HG03469 (cell line): ENCODE results near the gene COL27A1.
"Not testable (repeated sequence)": the region's sequence is repeated elsewhere in the genome, so short reads cannot be mapped to it uniquely, and the experiment has no call there.

Source experiments
- ATAC-seq: cut with Tn5 transposase; IDR thresholded peaks from one replicate; pipeline ENCODE4 v1.9.1; 2021; ENCODE audit warnings: mild to moderate bottlenecking, moderate library complexity, moderate number of reproducible peaks; ENCODE audit not compliant: unreplicated experiment

The COL27A1 gene

DNA sequence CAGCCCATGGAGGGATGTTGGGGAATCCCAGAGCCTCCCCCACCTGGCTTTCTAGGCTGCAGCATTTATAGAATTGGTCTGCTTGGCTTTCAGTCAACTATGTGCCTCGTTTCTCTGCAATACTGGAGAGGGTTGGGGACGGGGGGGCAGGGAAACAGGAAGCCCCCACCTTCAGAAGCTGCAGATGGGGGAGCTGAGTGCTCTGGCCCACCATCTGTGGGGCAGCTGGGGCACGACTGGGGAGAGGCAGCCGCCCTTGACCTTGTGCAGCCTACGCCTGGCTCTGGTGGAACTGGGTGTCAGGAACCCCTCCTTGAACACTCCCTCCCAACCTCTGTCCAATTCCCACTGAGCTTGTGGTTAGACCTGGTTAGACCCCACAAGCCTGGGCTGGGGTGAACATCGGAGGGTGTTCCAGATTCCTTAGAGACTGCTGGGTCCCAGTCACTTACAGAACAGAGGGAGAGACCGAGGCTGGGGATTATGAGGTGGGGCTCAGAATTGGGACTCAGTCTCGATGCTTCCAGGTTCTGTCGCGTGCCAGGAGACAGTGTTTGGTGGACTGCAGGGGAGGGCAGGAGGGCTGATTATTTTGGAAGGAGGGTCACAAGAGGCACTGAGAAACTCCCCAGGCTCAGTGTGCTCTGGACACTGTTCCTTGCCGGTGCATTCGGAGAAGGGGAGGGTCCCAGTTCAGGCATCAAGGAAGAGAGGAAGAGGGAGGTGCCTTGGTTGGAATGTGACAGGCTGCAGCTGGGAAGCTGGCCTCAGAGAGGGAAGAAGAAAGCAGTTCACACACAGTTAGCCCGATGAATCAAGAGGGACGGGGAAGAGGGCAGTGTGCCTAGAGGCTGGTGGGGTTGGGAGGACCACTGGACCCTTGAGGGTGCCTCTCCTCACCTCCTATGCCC, 25.6 kb downstream of the COL27A1 start:
- no peak for ATAC-seq

GRCh38 chr9:114181607-114182409, 26.5 kb downstream of the COL27A1 start:
- no peak for ATAC-seq

DNA sequence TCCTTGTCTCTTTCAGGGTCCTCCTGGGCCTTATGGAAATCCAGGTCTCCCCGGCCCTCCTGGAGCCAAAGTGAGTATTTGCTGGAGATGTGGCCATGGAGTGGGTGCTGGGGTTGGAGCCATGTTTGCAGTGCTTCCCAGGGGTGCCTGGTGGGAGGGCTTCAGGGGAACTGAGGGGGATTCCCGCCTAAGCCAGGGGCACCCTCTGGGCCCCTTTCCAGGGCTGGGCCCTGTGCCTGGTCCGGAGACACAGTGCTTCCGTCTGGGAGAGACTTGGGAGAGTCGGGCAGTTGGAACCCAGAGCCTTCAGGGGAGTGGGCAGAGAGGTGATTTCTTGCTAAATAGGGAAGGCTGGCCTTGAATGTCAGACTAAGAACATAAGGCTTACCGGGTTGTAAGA, 27.7 kb downstream of the COL27A1 start:
- ATAC-seq: no peak

GRCh38 chr9:114184071-114184470, 28.7 kb downstream of the COL27A1 start:
- no peak for ATAC-seq

DNA sequence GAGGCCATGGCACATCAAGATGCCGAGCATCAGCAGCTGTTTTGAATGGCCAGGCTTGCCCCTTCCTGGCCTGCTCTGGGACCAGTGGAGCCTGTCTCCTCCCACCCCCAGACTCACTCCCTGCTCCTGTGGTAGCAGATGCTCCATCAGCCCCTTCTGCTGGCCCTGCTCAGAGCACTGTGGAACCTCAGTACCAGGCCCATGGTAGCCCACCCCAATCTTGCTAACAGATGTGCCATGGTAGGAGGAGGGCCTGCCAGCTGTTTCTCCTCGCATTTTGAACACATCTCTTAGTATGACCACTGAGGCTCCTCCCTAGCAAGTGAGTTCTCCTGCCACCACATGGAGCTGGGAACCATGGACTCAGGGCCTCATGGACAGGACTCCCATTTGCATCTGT, 29.5 kb downstream of the COL27A1 start:
- no peak for ATAC-seq

GRCh38 chr9:114185570-114186490, 30.5 kb downstream of the COL27A1 start:
- ATAC-seq: no peak

DNA sequence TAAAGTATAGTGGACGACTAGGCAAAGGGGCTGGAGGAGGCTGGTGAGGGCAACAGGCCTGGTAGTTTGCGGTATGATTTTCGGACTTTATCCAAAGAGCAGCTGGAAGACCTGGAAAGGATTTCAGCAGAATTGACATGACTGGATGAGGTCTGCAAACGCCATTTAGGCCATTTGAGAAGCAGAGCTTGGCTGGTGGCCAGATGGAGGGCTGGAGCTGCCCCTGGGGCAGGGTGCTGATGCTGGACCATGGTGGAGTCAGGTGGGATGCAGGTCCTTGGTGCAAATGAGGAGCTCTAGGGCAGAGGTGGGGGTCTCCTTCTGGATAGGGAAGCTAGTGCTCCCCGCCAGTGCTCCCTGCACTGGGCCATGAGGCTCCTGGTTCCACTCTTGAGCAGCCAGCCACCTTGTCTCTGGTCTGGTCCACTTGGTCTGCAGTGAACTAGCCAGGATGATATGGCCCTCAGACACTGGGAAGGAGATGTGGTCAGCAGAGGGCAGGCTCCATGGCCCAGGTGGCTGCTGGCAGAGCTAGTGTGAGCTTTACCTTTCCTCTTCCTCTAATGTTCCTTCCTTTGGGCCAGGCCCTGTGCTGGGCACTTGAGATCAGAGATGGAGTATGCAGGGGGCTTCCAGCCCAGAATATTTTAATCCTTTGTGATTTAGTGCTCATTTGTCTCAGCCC, 31.4 kb downstream of the COL27A1 start:
- no peak for ATAC-seq

GRCh38 chr9:114187827-114188226, 32.5 kb downstream of the COL27A1 start:
- ATAC-seq: no peak

GRCh38 chr9:114189823-114190562, 34.7 kb downstream of the COL27A1 start:
- ATAC-seq: no peak

DNA sequence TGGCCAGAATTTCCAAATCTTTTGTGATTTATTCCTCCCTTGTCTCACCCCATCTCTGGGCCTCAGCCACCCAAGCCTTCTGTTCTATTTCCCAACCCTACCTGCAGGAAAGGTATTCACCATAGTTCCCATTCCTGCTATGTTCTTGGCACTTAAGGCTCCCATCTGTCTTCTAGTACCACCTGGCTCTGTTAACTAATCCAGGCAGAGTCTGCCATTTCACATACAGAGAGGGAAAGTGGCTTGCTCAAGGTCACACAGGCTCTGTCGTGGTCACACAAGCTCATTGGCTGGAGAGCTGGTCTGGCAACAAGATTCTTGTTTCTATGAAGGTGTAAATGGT, 35.2 kb downstream of the COL27A1 start:
- no peak for ATAC-seq

GRCh38 chr9:114191402-114191801, 36.1 kb downstream of the COL27A1 start:
- ATAC-seq: not testable (repeated sequence)

DNA sequence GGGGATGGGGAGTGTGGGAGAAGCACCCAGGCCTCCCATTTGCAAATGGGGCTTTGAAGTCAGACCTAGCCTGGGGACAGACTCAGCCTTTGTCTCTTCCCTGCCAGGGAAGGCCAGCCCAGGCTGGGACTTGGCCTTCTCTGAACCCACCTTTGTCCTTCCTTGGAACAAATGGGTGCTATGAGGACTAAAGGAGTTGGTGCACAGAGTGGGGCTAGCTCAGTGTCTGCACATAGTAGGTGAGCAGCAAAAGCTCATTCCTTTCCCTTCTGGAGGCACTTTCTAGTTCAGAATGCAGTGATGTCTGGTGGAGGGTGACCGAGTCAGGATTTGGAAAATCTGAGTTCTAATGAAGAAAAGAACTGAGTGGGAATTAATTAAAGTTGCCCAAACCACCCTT, 37.2 kb downstream of the COL27A1 start:
- no peak for ATAC-seq

DNA sequence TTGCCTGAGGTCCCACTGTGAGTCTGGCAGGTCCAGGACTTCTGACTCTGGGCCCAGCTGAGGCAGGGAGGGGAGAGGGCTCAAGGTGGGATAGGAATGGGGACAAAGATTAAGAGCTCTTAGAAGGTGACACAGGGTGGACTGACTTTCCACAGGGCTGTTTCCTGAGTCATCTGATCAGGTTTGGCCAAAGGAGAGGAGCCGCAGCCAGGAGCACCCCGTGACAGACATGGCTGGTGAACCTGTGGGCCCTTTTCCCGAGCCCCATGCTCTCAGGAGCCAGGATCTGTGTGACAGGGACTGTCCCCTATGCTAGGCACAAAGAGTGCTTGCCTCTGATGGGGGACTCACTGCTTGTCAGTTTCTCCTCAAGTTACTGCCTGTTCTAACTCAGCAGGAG, 37.8 kb downstream of the COL27A1 start:
- ATAC-seq: no peak

- no peak for ATAC-seq
Observed at GRCh38 chr9:114196117-114196516, 40.8 kb downstream of the COL27A1 start.

- no peak for ATAC-seq
Observed at GRCh38 chr9:114196979-114197622, 41.8 kb downstream of the COL27A1 start.

DNA sequence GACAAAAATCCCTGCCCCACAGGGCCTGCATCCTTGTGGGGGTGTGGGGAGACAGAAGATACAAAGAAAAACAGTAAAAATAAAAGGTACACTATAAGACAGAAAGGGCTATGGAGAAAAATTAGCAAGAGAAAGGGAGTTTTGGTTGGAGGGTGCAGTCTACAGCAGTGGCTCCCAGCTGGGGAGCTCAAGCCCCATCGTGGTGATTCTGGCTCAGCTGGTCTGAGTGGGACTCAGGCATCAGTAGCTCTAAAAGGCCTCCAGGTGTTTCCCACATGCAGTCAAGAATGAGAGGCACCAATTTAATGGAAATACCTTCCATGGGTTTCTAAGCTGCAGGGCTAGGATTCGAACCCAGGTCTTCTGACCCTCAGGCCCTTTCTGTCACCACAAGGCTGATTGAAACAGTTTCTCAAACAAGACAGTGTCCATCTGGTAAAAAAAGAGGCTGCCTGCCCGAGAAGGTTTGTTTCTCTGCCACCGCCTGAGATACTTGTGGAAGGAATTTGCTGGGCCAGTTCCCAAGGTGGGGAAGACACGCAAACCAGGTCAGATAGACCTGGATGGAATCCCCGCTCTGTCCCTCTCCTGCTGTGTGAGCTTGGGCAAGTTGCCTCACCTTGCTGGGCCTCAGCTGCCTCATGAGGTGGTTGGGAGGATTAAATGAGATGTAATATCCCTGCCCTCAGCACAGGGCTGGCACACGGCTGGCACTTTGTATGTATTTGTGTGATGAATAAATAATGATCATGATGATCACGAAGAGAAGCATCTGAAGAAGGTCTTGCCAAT, 43.1 kb downstream of the COL27A1 start:
- ATAC-seq: no peak

GRCh38 chr9:114200721-114201300, 45.5 kb downstream of the COL27A1 start:
- no peak for ATAC-seq

DNA sequence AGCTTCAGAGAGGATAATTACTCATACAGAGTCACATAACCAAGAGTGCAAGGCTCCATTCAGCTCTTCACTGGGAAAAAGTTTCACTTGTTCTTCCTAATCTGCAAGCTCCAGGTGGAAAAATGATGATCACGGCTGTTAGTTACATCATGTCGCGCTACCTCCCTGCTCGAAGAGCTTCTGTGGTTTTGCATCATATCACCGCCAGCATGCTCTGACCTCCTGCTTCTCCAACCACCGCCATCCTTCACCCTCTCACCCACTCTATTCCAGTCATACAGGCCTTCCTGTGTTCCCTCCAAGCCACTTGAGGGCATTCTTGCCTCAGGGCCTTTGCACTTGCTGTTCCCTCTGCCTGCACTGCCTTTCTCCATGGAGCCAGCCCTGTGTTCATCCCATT, 47.1 kb downstream of the COL27A1 start:
- no peak for ATAC-seq
